ENCODE data around the gene PTPRD. TPM values are rescaled to one million over a fixed set of nuclear protein-coding genes. Genes with fewer than 3 reads are reported as not detected.

The PTPRD gene
- total RNA-seq, 2 experiments from 2014 or later = 0.10 TPM; not detected in 1

- POLR2A ChIA-PET = no interaction called here
- H3K4me3 Mint-ChIP-seq = no peak overlapping the region
- intact Hi-C loops (cut with micrococcal nuclease) = no loop called here
- H3K36me3 Mint-ChIP-seq = no peaks in the 10 kb centered on the region
- no peak for DNase-seq
- H3K27ac Mint-ChIP-seq = no peak overlapping the region
- no peaks in the 10 kb centered on the region for H3K9me3 Mint-ChIP-seq
- peaks cover 1% of the 10 kb centered on the region for H3K27me3 Mint-ChIP-seq
- H3K4me1 Mint-ChIP-seq (ENCODE audit: low read depth) = no peaks in the 10 kb centered on the region
- CTCF ChIA-PET = no interaction called here
Measured at GRCh38 chr9:8382266-8382665, 2230.5 kb downstream of the PTPRD start.

GRCh38 chr9:8381601-8382000 lies 2231.2 kb downstream of the PTPRD start:
- no peak overlapping the region for H3K27ac Mint-ChIP-seq
- H3K4me1 Mint-ChIP-seq (ENCODE audit: low read depth) = no peaks in the 10 kb centered on the region
- ChIA-PET CTCF (no interaction called here), POLR2A (no interaction called here)
- DNase-seq = no peak
- no peak overlapping the region for H3K4me3 Mint-ChIP-seq
- no peaks in the 10 kb centered on the region for H3K9me3 Mint-ChIP-seq
- H3K27me3 Mint-ChIP-seq = peaks cover 1% of the 10 kb centered on the region
- H3K36me3 Mint-ChIP-seq = no peaks in the 10 kb centered on the region
- intact Hi-C loops (cut with micrococcal nuclease) = no loop called here

GRCh38 chr9:8374471-8374870 lies 2238.3 kb downstream of the PTPRD start:
- Mint-ChIP-seq H3K4me3 (no peak overlapping the region), H3K27me3 (no peaks in the 10 kb centered on the region), H3K27ac (no peak overlapping the region), H3K4me1 (ENCODE audit: low read depth) (no peaks in the 10 kb centered on the region), H3K9me3 (no peaks in the 10 kb centered on the region), H3K36me3 (no peaks in the 10 kb centered on the region)
- no peak for DNase-seq
- ChIA-PET CTCF (no interaction called here), POLR2A (no interaction called here)
- intact Hi-C loops (cut with micrococcal nuclease) = no loop called here

- H3K36me3 Mint-ChIP-seq = no peaks in the 10 kb centered on the region
Measured at GRCh38 chr9:8371686-8372085, 2241.1 kb downstream of the PTPRD start.

GRCh38 chr9:8366161-8366926 lies 2246.5 kb downstream of the PTPRD start:
- DNase-seq = no peak
- H3K4me3 Mint-ChIP-seq = no peak overlapping the region
- no peaks in the 10 kb centered on the region for H3K27me3 Mint-ChIP-seq
- intact Hi-C loops (cut with micrococcal nuclease) = loop anchor here (2.0 kb wide), 1 partner anchor 62 kb away; no protein-coding TSS in a partner anchor
- no peaks in the 10 kb centered on the region for H3K36me3 Mint-ChIP-seq
- ChIA-PET POLR2A (no interaction called here), CTCF (no interaction called here)
- no peaks in the 10 kb centered on the region for H3K9me3 Mint-ChIP-seq
- peaks cover 4% of the 10 kb centered on the region for H3K4me1 Mint-ChIP-seq (ENCODE audit: low read depth)
- no peak overlapping the region for H3K27ac Mint-ChIP-seq

More at GRCh38 chr9:8371686-8372085, 2241.1 kb downstream of the PTPRD start:
- ChIA-PET CTCF (no interaction called here), POLR2A (no interaction called here)
- Mint-ChIP-seq H3K27me3 (no peaks in the 10 kb centered on the region), H3K9me3 (no peaks in the 10 kb centered on the region), H3K4me1 (ENCODE audit: low read depth) (no peaks in the 10 kb centered on the region), H3K27ac (no peak overlapping the region), H3K4me3 (no peak overlapping the region)
- no peak for DNase-seq
- intact Hi-C loops (cut with micrococcal nuclease) = no loop called here

- ChIA-PET CTCF (no interaction called here), POLR2A (no interaction called here)
- no peak for DNase-seq
- intact Hi-C loops (cut with micrococcal nuclease) = loop anchor here (2.0 kb wide), 1 partner anchor 63 kb away; no protein-coding TSS in a partner anchor
- Mint-ChIP-seq H3K27me3 (no peaks in the 10 kb centered on the region), H3K9me3 (no peaks in the 10 kb centered on the region), H3K4me3 (no peak overlapping the region), H3K27ac (no peak overlapping the region), H3K4me1 (ENCODE audit: low read depth) (peaks cover 4% of the 10 kb centered on the region), H3K36me3 (no peaks in the 10 kb centered on the region)
Measured at GRCh38 chr9:8365466-8366160, 2247.2 kb downstream of the PTPRD start.

GRCh38 chr9:8365029-8365428 lies 2247.8 kb downstream of the PTPRD start:
- peaks cover 4% of the 10 kb centered on the region for H3K4me1 Mint-ChIP-seq (ENCODE audit: low read depth)
- H3K27me3 Mint-ChIP-seq = no peaks in the 10 kb centered on the region
- CTCF ChIA-PET = no interaction called here
- H3K36me3 Mint-ChIP-seq = no peaks in the 10 kb centered on the region
- no peak overlapping the region for H3K27ac Mint-ChIP-seq
- intact Hi-C loops (cut with micrococcal nuclease) = no loop called here
- POLR2A ChIA-PET = no interaction called here
- no peak for DNase-seq
- no peaks in the 10 kb centered on the region for H3K9me3 Mint-ChIP-seq
- no peak overlapping the region for H3K4me3 Mint-ChIP-seq

DNA sequence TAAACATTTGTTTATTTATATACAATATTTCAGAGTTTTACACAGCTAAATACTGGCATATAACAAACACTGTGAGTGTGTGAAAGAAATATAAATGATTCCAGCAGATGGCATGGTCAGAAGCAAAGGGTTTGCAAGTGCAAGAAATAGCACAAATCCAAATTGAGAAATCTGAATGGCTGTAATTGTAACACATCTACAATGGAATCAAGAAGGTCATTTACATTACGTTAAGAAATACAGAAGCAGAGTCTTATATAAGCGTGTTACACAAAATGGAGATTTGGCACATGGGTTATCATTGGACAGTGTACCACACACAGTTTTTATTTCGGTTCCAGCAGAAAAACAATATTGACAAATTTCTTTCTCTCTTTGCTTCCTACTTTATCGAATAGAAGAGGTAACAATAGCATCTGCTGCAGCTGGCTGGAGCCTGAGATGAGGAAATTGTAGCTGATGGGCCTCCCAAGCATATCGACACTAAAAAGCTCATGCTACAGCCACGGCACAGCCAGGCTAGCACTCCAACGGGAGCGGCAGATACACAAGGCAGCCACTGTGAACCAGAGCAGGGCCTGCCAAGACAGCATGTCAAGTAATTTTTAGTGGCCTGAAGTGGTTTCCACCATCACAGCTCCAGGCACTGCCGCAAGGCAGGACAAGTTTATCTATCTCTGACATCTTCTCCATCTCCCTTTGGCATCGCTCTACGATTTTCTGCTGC lies 2248.6 kb downstream of the PTPRD start:
- ChIA-PET CTCF (no interaction called here), POLR2A (no interaction called here)
- no peak for DNase-seq
- Mint-ChIP-seq H3K27me3 (no peaks in the 10 kb centered on the region), H3K9me3 (no peaks in the 10 kb centered on the region), H3K4me3 (no peak overlapping the region), H3K27ac (no peak overlapping the region), H3K4me1 (ENCODE audit: low read depth) (peaks cover 4% of the 10 kb centered on the region), H3K36me3 (no peaks in the 10 kb centered on the region)
- intact Hi-C loops (cut with micrococcal nuclease) = no loop called here

DNA sequence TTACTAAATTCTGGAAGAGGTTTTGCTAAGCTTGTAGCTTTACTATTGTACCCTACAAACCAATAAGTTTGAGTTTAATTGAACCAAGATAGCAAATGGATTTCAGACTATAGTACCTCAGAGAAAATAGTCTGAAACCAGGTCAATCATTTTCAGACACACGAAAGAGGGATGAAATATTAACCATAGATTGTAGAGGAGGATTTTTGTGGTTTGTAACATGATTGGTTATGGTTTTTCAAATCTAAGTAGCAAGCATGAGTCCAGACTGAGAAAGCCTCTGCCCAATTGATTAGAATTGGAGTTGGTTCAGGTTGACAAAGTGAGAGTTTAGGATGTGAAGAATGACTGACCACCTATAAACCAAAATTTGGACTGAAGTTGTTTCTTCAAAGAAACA lies 2250.6 kb downstream of the PTPRD start:
- no peak overlapping the region for H3K4me3 Mint-ChIP-seq
- no peaks in the 10 kb centered on the region for H3K36me3 Mint-ChIP-seq
- POLR2A ChIA-PET = no interaction called here
- intact Hi-C loops (cut with micrococcal nuclease) = no loop called here
- H3K27me3 Mint-ChIP-seq = no peaks in the 10 kb centered on the region
- DNase-seq = no peak
- CTCF ChIA-PET = no interaction called here
- H3K4me1 Mint-ChIP-seq (ENCODE audit: low read depth) = peaks cover 4% of the 10 kb centered on the region
- H3K9me3 Mint-ChIP-seq = no peaks in the 10 kb centered on the region
- H3K27ac Mint-ChIP-seq = no peak overlapping the region

DNA sequence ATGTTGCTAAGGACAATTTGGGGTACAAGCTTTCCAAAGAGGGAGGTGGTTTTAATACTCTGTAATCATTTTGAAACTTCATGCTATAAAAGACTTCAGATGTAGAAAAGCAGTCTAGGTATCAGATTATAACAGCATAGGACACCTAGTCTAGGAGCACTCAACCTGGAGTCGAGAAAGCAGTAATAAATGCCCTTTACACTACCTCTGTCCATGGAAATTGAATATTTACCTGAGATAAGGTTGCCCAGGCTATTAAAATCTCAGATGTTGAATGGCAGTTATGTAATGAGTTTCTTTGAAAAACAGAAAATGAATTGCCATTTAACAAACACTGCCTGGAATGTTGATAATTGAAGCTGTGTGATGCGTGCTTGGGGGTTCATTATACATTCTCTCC lies 2251.4 kb downstream of the PTPRD start:
- CTCF ChIA-PET = no interaction called here
- peaks cover 4% of the 10 kb centered on the region for H3K4me1 Mint-ChIP-seq (ENCODE audit: low read depth)
- H3K27me3 Mint-ChIP-seq = no peaks in the 10 kb centered on the region
- H3K9me3 Mint-ChIP-seq = no peaks in the 10 kb centered on the region
- intact Hi-C loops (cut with micrococcal nuclease) = no loop called here
- DNase-seq = no peak
- POLR2A ChIA-PET = no interaction called here
- no peaks in the 10 kb centered on the region for H3K36me3 Mint-ChIP-seq
- H3K27ac Mint-ChIP-seq = no peak overlapping the region
- no peak overlapping the region for H3K4me3 Mint-ChIP-seq

GRCh38 chr9:8356406-8356805 lies 2256.4 kb downstream of the PTPRD start:
- DNase-seq = no peak
- ChIA-PET CTCF (no interaction called here), POLR2A (no interaction called here)
- H3K27me3 Mint-ChIP-seq = no peaks in the 10 kb centered on the region
- intact Hi-C loops (cut with micrococcal nuclease) = no loop called here
- no peak overlapping the region for H3K4me3 Mint-ChIP-seq
- H3K27ac Mint-ChIP-seq = no peak overlapping the region
- no peaks in the 10 kb centered on the region for H3K9me3 Mint-ChIP-seq
- H3K36me3 Mint-ChIP-seq = no peaks in the 10 kb centered on the region
- H3K4me1 Mint-ChIP-seq (ENCODE audit: low read depth) = no peaks in the 10 kb centered on the region

GRCh38 chr9:8351436-8351835 lies 2261.4 kb downstream of the PTPRD start:
- ChIA-PET POLR2A (no interaction called here), CTCF (no interaction called here)
- Mint-ChIP-seq H3K4me1 (ENCODE audit: low read depth) (no peaks in the 10 kb centered on the region), H3K9me3 (no peaks in the 10 kb centered on the region), H3K27ac (no peak overlapping the region), H3K27me3 (no peaks in the 10 kb centered on the region), H3K36me3 (no peaks in the 10 kb centered on the region), H3K4me3 (no peak overlapping the region)
- intact Hi-C loops (cut with micrococcal nuclease) = no loop called here
- DNase-seq = no peak

- H3K27ac Mint-ChIP-seq = no peak overlapping the region
- H3K4me3 Mint-ChIP-seq = no peak overlapping the region
- DNase-seq = no peak
- POLR2A ChIA-PET = no interaction called here
- CTCF ChIA-PET = no interaction called here
- H3K36me3 Mint-ChIP-seq = no peaks in the 10 kb centered on the region
- H3K4me1 Mint-ChIP-seq (ENCODE audit: low read depth) = no peaks in the 10 kb centered on the region
- H3K9me3 Mint-ChIP-seq = no peaks in the 10 kb centered on the region
- intact Hi-C loops (cut with micrococcal nuclease) = no loop called here
- no peaks in the 10 kb centered on the region for H3K27me3 Mint-ChIP-seq
Measured at GRCh38 chr9:8349901-8350300, 2262.9 kb downstream of the PTPRD start.
